HG03565 (cell line): ENCODE results near the gene ARMH3.
"Not testable (repeated sequence)": the region's sequence is repeated elsewhere in the genome, so short reads cannot be mapped to it uniquely, and the experiment has no call there.

Source experiments
- ATAC-seq: cut with Tn5 transposase; IDR thresholded peaks from one replicate; pipeline ENCODE4 v1.9.1; 2021; ENCODE audit warnings: mild to moderate bottlenecking, moderate library complexity; ENCODE audit not compliant: unreplicated experiment

The ARMH3 gene

DNA sequence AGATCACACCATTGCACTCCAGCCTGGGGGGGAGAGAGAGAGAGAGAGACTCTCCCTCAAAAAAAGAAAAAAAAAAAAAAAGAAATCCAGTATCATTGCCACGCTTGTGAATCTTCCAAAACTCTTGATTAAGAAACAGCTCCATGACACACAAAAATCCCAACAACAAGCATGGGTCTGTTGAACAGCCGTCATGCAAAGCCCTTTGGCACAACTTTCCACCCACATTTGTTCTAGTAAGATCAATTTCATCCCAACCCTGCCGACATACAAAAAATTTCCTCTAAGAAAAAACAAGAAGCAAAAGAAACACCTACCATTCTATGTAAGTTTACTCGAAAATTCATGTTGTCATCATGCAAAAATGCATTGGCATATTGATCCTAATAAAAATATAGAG lies 62.8 kb downstream of the ARMH3 start:
- no peak for ATAC-seq

DNA sequence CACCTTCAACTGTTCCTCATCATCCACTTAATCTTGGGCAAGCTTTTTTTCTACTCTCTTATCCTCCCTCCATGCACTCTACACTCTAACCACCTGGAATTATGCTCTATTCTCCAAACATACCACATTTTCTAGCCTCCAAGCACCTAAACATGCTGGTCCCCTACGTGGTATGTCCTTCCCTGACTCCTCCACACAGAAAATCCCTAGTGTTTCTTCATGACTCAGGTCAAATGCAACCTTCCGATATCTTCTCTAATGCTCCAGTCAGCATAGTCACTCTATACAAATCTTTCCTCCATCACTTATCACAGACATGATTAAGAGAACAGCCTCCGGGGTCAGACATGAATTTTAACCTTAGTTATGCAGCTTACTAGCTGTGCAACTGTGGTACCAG lies 68.8 kb downstream of the ARMH3 start:
- ATAC-seq: no peak

DNA sequence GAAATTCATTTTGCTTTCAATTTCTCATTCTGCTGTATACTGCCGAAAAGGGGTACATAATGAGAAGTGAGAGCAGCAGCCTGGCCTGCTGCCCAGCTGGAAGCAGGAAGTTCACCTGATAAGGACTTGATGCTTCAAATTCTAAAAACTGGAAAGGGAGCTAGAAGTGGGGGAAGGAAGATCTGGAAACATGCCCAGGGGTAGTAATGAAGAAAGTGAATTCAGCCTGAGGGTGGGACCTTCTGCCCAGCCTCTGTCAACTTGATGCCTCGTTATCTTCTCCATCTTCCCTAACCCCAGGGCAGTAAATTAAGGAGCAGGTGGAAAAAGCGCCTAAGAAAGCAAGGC lies 69.4 kb downstream of the ARMH3 start:
- ATAC-seq: no peak

DNA sequence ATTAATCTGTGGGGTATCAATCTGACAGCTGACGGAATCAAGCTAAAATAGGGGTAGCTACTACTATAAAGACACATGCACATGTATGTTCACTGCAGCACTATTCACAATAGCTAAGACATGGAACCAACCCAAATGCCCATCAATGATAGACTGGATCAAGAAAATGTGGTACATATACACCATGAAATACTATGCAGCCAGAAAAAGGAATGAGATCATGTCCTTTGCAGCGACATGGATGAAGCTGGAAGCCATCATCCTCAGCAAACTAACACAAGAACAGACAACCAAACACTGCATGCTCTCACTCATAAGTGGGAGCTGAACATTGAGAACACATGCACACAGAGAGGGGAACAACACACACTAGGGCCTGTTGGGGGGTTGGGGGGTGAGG lies 75.3 kb downstream of the ARMH3 start:
- not testable (repeated sequence) for ATAC-seq

DNA sequence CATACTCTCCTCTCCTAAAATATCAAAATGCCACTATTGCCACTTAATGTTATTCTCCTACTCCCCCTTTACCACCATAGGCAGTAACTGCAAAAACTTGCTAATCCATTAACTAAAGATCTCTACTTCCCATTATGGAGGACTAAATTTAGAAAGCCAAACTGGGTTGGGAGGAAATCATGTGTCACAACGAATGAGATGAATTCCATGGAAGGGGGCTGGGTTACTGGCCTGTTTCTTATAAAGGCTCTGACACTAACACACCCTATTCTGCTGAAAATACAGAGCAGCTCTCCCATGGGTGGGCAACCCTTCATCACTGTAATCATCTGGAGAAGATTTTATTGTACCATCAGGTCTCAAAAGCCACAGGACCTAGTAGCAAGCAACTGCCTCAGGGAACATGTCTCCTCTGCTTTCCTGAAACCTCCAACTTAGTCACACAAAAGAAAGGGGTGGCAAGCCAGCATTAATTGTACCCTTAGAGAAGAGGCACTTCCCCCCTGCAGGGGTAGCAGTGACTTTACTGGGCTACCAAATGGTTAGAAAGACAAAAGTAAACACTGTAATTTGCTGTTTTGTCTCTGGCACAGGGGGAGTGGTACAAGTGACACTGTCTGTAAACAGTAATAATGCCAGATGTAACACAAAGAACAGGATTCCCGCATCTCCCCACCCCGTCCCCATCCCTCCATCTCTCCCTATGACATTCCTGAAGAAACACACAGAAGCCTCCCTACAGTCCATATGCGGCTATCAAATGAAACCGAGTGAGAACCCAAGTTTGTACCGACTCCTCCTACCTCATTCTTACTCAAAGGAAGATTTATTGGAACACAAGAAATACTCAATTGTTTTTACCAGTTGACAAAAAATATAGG lies 81.6 kb downstream of the ARMH3 start:
- ATAC-seq: no peak

DNA sequence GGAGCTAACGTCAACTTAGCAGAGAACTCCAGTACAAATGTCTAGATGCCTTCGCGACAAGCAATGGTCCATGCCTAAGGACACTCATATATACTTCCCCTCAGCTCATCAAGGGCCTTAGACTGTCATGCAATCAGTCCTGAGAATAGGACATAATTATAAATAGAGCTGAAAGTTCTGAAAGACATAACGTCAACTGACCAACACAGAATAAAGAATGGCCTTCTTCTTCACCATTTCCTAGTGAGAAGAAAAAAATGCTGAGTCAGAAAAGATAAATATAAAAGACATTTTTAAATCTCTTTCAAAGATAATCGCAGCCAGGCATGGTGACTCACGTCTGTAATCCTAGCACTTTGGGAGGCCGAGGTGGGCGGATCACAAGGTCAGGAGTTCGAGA lies 83.2 kb downstream of the ARMH3 start:
- no peak for ATAC-seq

DNA sequence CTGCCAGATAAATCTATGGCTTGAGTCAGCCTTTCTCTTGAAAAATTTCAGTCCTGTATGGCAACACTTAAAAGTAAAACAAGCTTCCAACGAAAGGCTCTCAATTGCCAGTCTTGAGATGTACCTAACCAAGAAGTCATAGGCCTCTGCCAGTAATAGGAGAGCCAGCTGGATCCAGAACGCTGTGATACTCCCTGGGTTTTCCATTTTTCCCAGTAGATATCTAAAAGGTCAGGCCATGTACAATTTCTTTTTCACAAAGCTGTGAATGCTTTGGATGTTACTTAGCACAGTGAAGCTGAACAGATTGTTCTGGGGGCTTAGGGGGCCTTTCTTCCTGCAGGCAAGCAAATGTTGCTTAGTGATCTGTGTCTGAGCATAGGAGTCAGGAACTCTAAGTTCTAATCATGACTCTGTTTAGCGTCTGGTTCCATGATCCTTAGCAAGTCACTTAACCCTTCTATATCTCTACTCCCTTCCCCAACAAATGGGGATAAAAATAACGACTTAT lies 86.5 kb downstream of the ARMH3 start:
- ATAC-seq: no peak

DNA sequence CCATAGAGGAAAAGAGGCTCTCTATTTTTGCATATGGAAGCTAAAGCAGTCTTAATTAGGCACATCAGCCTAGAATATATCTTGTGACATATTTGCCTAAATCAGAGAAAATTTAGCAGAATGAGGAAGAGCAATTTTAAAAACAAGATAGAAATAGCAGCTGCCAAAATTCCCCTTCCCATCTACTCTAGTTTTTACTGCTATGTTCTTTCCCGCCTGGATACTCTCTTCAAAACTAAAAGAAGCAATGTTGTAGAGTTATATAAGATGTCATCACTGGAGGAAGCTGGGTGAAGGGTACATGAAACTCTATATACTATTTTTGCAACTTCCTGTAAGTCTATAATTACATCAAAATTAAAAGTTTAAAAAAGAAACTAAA lies 87.0 kb downstream of the ARMH3 start:
- no peak for ATAC-seq

DNA sequence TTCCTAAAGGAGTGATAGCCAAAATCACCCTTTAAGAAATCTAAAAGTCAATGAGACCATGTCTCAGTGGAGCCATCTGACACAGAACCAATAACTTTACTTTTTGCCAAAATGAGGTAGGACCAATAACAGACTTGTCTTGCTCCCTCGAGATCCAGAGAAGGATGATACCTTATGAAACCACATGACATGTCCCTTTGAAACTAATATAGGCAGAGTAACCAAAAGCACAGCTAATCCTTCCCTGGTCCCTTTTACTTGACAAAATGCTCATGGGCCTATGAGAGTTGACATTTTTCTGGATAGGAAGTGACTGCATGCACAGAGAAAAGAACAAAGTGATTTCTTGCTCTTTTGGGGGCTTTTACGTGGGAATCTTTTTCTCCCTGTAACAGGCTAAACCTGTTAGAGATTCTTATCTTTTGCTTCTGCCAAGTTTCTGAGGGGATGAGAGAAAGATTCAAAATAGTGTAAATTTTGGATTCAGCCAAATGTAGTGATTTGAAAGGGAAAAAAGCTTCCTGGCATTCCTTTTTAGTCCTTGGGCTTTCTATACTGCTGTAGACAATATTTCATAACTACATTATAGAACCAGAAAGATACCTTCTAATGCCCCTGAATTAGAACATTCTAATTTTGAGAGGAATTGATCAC lies 87.6 kb downstream of the ARMH3 start:
- ATAC-seq: no peak

DNA sequence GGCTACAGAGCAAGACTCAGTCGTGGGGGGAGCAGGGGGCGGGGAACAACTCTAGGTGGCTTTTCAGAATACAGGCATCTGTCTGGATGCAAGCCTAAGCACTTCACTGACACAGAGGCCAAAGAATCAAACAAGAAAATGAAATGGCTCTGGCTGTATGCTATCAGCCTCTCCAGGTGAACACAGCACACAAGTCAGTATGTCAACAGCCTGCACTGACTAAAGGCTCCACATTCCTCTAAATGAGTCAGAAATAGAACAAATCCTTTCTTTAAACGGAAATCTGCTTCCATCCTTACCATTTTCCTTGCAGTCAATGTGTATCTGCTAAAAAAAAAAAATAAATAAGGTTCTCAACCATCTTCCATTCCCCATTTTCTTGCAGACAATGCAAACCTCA lies 88.3 kb downstream of the ARMH3 start:
- no peak for ATAC-seq

DNA sequence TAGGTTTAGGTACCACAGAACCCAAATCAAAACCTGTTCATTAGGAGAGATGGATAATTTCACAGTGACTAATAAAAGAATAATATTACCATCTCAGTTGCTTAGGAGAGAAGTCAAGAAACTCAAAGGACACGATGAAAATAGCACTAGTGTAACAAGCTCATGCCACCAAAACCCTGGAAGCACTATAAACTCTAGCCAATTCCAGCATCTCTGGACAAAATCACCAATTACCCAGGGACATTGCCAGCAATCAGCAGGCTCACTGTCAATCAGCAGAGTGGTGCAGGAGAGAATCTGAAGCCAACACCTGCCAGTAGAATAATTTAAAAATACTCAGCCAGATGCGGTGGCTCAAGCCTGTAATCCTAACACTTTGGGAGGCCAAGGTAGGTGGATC lies 88.9 kb downstream of the ARMH3 start:
- ATAC-seq: no peak

DNA sequence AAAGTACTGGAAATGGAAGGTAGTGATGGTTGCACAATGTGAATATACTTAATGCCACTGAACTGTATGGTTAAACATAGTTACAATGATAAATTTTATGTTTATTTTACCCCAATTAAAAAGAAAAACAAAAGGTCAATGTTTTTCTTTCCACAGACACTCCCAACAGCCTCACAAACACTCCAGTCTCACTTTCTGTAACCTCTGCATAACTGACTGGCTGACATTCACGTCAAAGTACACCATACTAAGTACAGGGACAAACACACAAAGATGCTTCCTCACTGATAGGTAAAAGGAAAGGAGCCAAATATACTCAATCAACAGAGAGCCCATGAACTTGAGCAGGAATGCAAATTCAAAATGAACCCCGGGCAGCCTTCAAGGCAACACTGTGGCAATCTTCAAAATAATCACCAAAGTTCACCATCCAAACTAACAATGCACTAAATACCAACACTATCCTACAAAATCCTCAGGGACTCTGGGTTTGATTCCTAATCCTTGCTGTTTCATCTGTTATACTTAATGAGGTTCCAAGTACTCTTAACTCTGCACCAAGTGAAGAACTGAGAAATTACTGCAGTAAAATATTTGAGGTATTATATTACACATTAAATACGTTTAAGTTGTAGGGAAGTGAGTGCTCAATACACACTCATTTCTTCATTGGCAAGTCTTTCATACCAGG lies 90.8 kb downstream of the ARMH3 start:
- ATAC-seq: no peak

DNA sequence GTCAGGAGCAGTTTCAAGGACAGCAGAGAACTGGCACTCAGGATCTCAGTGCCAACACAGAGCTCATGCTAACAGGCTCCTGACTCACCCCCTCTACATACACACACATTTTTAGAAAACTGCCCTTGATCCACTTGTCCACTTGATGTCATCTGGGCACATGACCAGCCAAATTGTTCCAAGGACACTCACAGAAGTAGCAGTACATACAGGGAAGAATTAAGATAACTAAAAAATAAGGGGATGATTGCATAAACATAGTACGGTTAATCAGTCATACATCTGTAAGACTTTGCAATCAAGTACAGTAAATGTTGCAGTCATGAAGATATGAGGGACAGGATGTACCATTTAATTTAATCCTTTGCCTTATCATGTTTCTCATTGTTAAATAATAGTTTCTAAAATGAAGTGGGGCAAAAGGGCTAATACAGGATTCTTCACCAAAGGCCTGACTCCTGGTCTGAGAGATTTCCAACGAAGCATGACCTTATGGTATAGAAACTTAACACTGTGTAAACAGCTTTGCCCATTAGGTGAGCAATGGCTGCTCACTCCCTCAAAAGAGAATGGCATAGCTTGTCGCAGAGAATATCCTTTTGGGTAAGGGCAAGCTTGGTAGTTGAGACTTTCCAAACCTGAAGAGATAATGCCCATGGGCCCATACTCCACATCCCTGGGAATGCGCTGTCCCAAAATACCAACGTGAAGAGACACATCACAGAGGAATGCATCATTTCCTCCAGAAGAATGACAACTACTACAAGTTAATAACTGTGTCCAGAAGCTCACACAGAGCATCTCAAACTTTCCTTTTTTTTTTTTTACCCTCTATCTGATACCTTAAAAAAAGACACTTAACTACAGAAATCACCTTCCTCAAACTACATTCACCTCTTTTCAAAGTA lies 94.1 kb downstream of the ARMH3 start:
- no peak for ATAC-seq

DNA sequence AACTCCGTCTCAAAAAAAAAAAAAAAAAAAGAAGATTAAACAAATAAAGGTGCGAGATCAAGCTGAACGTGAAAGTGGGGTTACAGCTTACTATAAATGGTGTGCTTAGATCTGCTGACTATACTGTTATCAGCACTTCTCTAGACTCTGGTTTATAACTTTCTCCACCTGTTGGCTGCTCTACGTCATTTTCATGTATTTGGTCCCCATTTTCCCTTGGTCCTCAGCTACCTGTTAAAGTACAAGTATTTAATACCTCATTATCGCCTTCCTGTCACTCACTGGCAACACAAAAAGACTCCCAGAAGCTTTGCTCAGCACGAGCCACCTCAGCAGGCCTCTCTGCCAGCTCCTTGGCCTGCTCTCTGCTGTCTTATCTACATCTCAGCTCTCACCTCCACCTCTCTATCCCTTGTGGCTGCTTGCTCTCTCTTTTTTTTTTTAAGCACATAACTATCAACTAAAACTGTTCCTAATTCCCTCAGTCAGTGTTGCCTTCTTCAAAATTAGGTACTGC lies 95.0 kb downstream of the ARMH3 start:
- no peak for ATAC-seq

DNA sequence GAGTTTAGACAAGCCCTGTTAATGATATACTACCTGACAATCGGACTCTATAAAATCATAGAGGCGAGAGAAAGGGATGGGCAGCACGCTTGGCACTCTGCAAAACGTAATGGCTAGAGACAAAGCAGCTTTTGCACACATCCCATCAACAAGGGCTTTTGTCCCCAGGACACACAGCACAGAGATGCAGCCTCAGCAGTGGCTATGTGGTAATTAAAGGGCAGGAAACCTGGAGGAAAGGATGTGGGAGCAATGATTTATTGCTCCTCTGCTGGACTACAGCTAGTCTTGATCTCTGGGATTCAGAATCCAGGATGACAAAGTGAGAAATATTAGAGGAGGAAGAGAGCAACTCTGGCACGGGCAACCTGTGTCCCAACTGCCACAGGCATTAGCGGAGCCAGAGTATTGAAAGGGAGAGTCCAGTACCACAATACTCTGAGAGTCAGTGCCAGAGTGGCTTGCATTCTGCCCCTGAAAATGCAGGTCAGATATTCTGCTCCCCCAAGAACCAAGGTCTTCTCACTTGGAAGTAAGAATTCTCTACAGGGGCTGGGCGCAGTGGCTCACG lies 96.5 kb downstream of the ARMH3 start:
- no peak for ATAC-seq

DNA sequence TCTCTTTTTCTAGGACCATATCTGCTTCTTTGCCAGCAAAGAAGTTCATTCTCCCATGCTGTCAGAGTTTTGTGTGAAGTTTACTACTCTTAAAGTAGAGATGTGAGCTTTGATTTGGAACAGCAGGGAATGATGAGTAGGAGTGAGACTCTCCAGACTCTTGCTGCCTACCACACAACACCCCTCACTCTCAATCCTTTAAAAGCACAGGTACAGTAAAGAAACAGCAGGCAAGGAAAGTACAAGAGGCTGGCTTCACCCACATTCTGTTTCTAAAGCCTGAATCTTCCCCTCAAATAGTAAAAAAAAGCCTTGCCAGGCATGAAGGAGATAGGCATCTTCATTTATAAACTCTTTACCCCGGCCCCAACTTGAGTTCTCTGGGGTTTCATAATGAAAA lies 97.3 kb downstream of the ARMH3 start:
- ATAC-seq: no peak

DNA sequence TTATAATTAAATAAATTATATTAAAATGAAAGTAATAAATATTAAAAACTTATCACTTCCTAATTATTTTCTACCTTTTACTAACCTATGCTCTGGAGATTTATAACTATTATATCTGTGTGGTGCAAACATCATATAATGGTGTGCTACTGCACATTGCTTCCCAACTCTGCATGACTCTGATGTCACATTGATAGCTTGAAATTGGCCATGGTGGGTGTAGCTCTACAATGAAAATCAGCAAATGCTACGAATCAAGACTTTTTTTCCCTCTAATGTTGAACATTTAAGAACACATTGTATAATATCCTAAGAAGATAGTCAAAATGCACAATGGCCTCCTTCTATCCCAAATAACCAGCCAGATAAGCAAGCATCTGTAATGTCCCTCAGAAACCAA lies 99.1 kb downstream of the ARMH3 start:
- no peak for ATAC-seq

DNA sequence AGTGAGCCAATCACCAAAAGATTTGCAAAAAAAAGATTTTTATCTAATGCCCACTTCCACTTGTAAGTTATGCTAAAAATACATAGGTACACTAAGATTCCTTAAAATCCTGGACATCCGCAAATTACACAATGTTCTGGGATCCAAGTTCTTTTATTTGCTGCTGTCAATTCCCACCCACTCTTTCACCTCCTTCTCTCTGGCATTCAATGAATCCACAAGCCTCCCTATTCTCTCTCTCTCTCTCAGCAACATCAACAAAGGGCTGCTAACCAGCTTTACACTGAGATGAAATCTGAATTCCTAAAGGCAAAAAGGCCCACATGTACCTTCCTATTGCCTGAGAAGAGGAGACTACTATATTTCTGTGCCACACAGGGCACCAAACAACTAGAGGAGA lies 99.9 kb downstream of the ARMH3 start:
- ATAC-seq: no peak

DNA sequence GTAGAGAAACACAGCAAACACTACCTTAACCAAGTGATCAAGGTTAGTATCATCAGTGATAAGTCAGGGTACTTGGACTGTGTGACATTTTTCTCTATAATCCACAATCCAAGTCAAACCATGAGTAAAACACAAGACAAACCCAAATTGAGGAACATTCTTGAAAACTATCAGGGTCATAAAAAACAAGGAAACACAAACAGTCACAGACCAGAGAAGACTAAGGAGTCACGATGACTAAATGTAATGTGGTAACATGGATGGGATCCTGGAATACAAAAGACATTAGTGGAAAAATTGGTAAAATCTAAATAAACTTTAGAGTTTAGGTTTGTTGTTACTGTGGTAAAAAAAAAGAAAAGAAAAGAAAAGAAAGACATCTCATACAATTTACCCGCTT lies 103.8 kb downstream of the ARMH3 start:
- no peak for ATAC-seq

DNA sequence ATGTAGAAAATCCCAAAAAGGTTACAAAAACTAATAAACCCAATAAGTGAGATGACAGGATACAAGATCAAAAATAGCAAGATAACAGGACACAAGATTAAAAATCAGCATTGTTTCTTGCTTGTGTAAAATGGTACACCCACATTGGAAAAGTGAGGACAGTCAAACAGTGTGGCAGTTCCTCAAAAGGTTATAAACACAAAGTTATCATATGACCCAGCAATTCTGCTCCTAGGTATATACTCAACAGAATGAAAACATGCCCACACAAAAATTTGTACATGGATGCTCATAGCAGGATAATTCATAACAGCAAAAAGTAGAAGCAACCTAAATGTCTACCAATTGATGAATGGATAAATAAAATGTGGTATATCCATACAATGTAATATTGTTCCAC lies 105.8 kb downstream of the ARMH3 start:
- no peak for ATAC-seq
